NK-92 (cell line): ENCODE data around the gene NFATC2.

Experiments used
- DNase-seq: peaks from one replicate; lab custom pipeline; 2025; ENCODE audit not compliant: unreplicated experiment; lab: John Stamatoyannopoulos, UW

The NFATC2 gene

DNA sequence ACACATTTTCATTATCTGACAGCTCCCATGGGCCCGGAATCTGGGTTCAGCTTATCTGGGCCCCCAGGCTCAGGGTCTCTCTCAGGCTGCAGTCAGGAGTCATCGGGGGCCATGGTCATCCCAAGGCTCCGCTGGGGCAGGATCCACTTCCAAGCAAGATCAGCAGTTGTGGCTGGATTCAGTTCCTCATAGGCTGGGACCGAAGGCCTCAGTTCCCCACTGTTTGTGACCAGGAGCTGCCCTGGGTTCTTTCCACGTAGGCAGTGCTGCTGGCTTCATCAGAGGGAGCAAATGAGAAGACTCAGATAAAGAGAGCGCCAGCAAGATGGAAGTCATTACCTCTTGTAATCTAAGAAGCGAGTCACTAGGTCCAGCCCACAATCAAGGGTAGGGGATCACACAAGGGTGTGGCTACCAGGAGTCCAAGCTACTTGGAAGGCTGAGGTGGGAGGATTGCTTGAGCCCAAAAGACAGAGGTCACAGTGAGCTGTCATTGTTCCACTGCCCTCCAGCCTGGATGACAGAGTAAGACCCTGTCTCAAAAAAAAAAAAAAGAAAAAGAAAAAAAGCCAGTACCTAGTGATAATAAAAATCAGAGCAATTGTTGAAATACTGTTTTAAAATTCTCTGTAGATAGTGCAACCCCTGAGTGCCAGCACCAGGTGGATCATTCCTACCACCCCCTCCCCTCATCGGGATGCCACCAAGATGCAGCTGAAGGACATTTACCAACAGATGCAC lies 162.7 kb downstream of the NFATC2 start:
- no peak for DNase-seq

DNA sequence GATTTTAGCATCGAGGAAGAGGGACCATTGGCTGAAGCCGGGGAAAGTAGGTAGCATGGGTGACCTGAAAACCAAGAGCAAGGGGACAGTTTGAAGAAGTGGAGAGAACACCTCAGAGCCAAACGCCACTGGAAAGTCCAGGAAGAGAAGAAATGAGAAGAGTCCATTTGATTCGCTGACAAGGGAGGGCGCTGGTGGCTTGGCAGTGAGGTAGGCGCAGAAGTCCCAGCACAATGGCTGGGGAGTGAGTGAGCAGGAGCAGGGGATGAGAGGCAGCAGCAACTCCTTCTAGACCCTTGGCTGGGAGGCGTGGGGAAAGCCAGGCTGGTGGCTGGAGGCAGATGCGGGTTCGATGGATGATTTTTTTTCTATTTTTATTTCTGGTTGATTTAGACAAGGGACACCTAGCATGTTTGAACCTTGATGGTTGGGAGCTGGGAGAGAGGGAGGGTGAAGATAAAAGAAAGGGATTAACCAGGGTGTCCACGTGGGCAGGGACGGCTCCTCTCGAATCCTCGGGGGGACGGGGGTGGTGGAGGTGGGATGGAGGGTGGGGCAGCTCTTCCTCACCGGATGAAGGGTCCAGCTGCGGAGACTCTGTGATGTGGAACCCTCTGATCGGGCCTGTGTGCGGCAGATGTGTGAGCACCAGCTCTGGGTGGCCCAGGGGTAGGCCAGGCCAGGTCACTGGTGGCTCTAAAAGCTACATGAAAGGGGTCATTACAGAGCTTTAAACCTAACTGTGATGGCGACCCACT lies 164.2 kb downstream of the NFATC2 start:
- DNase-seq, result no peak

DNA sequence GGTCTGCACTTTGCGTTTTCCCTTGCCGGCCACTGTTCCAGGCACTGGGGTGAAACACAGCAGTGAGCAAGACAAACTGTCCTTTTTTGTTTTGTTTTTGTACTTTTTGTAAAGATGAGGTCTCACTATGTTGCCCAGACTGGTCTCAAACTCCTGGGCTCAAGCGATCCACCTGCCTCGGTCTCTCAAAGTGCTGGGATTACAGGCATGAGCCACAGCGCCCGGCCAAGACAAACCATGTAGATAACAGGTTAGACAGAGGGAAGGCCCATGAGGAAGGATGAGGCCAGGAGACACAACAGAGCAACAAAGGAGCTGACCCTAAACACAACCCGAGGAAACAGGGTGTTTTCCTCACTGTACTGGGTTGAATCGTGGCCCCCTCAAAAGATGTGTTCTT lies 165.4 kb downstream of the NFATC2 start:
- no peak for DNase-seq

DNA sequence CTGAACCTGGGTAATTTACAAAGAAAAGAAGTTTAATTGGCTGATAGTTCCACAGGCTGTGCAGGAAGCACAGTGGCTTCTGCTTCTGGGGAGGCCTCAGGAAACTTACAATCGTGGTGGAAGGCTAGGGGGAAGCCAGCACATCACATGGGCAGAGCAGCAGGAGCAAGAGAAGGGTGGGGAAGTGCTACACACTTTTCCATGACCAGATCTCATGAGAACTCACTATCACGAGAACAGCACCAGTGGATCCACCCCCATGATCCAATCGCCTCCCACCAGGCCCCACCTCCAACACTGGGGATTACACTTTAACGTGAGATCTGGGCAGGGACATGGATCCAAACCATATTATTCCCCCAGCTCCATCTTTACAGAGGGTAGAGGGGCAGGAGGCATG lies 166.4 kb downstream of the NFATC2 start:
- DNase-seq, result no peak

DNA sequence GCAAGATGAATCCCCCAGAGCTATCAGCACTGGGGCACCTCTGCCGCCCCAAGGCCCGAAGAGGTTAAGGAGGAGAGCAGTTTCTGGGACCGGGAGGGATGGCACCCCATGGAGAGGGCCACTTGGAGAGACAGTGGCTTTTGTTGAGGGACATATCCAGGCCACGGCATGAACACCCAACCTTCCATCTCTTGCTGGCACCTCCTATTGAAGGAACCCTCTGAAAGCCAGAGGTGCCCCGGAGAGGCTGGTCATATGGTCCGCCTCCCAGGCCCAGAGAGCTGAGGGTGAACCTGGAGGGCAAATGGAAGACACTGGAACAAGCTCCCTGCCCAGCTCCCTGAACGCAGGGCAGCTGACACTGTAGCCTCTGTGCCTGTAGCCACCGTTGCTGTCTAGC lies 167.0 kb downstream of the NFATC2 start:
- no peak for DNase-seq

DNA sequence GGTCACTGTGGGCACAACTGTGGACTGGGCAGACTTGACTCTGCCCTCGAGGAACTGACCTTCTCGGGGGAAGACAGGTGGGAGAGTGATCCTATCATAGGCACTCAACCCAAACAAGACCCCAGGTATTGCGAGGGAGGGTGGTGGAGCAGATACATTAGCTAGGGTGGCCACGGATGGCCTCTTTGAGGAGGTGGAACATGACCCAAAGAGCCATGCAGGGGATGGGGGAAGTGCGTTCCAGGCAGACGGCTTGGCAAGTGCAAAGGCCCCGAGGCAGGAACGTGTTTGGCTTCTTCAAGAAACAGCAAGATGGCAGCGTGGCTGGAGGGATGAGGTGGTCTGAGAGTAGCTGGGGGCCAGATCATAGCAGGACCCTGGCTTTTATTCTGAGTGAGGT lies 167.6 kb downstream of the NFATC2 start:
- no peak for DNase-seq

DNA sequence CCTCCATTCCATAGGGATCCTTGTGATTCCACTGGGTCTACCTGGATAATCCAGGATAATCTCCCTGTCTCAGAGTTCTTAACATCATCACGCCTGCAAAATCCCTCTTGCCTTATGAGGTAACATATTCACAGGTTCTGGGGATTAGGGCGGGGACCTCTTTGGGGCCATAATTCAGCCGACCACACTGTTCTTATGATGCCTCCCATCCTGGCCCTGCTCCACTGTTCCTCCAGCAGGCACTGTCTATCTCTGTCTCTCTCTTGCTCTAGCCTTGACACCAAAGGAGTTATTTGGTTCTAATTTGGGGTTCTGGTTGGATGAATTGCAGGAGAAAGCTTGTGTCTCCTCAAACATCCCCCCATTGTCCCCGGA lies 168.1 kb downstream of the NFATC2 start:
- DNase-seq, result no peak

DNA sequence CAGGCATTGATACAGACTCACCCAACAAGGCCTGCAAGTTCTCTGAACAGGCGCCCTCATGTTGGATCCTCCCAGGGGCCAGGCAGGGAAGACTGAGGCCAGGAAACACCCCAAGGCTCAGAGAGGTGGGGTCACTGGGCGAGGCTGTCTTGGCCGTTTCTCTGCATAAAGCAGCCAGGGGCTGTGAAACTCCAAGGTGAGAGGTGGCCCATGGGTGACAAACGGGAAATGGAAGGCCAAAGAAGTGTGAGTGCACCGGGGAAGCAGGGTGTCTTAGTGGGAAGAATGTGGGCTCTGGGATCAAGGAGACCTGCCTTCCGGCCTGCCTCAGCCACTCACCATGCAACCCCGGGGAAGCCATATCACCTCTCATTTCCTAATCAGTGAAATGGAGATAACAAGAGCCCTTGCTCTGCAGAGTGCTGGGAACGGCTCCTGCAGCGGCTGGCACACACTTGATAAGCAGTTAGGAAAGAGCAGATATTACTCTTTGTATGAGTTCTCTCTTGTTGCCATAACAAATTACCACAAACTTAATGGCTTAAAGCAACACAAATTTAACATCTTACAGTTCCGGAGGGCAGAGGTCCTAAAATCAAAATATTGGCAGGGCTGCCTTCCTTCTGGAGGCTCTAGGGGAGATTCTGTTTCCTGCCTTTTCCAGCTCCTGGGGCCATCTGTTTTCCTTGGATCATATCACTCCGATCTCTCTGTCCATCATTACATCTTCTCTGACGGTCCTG lies 168.6 kb downstream of the NFATC2 start:
- no peak for DNase-seq

DNA sequence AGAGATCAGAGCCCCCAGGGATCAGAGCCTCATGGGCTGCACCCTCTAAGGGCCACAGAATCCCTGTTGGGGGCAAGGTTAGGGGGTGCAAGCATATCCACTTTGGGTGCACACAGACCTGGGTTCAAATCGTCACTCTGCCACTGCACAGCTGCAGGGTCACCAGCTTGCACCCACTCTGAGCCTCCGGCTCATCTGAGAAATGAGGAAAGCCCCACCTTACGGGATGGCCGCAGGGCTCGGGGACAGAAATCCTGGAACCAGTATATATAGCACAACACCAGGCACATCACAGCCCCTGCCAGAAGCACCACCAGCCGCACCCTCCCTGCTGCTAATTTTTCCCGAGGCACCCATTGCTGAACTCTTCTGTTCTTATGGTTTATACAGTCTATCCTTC lies 169.6 kb downstream of the NFATC2 start:
- no peak for DNase-seq

DNA sequence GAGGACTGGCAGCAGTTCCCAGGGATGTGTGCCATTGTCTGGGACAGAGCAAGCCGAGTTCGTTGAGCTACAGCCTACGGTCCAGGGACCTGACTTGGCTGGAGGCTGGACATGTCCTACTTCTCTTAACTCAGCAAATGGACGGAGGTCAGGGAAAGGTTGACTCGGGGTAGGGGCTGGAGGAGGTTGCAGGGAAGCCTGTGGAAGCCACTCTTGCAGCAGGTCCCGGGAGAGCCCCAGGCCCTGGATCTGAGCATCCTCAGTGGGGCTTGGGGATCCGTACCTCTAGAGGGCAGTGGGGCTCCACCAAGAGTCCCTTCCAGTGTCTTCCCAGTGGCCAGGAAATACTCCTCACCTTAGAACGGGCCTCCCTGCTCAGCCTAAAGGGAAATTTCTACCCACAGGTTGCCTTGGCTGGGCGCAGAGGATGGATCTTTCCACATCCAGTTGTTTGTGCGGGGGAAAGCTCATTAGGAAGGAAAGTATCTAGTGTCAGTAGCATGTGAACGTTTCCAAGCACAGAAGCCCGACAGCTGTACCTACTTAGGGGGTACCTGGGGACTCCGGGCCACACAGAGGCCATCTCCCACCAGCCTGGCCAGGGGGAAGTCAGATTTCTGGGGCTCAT lies 170.2 kb downstream of the NFATC2 start:
- DNase-seq, result no peak

DNA sequence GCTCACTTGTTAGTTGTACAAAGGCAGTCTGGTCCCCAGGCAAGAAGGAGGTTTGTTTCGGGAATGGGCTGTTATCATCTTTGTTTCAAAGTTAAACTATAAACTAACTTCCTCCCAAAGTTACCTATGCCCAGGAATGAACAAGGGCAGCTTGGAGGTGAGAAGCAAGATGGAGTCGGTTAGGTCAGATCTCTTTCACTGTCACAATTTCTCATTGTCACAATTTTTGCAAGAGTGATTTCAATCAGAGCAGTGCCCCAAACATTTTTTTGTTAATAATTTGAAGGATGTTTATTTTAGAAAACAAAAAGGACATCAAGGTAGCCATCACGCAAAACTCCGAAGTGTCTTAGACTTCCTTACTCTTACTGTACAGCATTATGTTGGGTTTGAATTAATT lies 170.8 kb downstream of the NFATC2 start:
- no peak for DNase-seq

DNA sequence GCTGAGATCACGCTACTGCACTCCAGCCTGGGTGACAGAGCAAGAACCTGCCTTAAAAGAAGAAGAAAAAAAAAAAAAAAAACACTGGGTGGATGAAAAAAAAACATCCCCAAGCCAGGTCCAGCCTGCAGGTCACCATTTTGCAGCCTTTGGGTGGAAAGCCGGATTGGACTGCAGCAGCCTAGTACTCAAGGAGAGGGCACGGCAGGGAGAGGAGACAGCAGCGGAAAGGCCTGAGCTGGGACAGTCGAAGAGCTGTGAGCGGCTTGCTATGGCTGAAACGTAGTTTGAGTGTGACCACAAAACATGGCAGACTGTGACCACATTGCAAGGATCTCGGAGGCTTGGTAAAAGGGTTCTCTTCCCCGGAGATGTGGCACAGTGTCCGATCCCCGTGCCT lies 173.0 kb downstream of the NFATC2 start:
- DNase-seq, result no peak

DNA sequence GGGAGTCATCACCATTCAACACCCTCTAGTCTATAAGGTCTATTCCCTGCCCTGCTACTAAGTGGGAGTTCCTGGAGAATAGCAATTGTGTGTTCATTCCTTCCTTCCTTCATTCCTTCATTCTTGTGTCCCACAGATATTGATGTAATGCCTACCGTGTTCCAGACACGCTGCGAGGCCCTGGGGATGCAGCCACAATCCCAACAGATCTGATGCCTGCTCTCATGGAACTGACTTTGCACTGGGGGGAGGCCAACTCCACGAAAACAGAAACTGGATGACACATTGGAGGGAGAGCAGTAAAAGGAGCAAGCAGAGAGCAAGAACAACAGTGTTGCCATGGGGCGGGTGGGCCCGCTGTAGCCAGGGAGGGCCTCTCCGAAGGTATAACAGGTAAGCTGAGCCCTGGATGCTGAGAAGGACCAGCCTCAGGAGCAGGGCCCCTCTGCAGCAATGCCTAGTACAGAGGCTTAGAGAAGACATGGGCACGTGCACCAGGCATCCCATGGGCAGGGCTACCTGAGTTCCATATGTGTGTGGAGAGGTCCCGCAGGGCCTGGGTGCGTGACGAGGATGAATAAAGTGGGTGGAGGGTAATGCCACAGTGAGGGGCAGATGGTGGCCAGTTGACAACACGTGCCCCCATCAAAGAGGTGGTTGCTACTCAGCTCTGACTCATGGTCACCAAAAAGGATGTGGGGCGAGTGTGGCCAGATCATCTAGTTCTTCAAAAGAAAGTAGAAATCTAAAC lies 173.9 kb downstream of the NFATC2 start:
- DNase-seq, result no peak

DNA sequence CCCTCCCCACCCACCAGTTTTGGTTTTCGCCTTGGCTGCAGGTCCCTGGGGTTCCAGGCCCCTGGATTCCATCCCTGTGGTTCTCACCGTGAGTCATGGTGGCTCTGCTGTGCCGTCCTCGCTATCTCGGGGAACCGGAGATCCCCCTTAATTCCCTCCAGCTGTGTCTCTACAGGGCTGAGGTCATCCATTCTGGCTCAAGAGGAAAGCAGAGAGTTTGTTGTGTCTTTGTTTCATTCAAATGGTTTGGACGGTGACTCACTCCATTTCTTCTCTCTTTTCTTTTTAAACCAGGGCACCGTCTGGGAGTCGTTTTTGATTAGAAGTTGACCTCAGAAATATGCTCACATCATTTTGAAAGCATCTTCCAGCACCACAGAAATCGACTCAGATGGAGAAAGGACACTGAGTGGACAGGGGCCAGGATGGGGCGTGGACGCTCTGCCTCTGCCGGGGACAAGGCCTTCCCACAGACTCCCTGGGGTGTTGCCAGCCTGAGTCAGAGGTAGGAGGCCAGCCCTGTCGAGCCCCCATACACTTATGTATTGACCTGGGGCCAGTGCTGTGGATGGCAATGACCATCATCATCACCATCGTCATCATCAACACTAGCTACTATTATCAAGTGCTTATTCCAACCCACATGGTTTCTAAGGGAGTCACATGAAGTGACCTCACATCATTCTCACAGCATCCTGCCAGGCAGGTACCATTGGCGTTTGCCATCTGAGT lies 176.2 kb downstream of the NFATC2 start:
- no peak for DNase-seq

DNA sequence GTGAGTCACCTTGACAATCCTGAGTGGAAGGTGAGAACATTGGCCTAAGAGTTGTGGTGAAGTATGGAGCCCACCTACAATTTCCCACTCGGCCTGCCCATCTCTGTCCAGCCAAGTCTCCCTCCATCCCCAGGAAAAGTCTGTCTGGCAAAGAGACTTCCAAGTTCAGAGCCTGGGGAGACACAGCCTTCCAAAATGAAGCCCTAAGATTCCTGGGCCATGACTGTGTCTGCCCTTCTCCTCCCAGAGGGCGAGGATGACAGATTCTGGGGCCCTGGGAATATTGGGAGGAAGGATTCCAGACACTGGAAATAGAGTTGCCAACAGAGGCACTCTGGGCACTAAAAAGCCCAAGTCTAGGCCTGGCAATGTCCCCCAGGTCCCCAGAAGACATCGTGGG lies 176.8 kb downstream of the NFATC2 start:
- DNase-seq, result no peak

DNA sequence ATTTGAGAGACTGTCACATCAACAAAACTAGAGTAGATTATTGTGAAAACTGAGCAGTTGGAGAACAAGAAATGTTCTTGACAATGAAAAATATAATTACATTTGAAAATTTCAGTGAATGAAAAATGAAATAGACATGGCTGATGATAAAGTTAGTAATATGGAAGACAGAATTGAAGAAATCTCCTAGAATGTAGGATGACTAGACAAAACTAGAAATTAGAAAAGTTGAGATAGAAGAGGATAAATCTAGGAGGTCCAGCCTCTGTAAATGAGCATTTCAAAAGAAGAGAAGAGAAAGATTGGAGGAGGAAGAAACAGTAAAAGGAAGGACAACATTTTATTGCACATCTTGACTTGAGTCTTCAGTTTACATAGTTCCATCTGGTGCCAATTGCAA lies 178.7 kb downstream of the NFATC2 start:
- DNase-seq, result no peak

DNA sequence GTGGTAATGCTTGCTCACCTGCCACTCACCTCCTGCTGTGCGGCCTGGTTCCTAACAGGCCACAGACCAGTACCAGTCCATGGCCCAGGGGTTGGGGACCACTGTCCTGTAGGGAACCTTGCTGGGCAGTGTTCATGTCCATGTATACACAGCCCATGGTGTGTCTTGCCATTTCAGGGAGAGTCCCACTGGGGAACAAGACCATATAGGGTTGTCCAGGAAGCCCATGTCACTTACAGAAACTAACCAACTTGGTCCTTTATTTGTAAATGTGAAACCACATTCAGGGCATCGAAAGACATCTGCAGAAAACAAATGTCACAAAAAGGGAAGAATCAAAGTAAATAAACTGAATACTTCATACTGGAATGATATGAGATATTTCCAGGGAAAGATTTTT lies 179.1 kb downstream of the NFATC2 start:
- no peak for DNase-seq

DNA sequence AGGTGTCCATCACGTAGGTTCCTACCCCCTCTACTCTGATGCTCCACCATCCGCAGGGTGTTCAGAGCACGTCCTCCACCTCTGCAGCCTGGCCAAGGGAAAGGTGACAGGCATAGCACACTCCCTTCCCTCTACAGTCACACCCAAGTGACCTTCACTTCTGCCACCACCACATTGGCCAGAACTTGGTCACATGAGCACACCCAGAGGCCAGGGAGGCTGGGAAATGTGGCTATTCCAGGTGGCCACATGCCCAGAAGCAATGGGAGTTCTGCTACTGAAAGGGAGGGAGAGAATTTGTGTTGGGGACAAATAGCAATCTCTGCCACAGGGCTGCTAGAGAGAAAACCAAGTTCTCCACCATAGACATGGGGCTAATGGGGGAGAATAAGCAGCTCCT lies 180.3 kb downstream of the NFATC2 start:
- no peak for DNase-seq

DNA sequence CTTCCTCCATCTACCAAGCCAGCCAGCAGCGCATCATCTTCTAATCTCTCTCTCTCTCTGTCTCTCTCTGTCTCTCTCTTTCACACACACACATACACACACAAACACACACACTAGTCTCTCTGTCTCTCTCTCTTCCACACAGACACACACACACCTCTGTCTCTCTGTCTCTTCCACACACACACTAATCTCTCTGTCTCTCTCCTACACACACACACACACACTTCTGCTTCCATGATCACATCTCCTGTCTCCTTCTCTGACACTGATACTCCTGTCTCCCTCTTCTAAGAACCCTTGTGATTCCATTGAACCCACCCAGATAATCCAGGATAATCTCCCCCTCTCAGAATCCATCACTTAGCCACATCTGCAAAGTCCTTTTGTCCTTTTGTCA lies 181.3 kb downstream of the NFATC2 start:
- DNase-seq, result no peak

DNA sequence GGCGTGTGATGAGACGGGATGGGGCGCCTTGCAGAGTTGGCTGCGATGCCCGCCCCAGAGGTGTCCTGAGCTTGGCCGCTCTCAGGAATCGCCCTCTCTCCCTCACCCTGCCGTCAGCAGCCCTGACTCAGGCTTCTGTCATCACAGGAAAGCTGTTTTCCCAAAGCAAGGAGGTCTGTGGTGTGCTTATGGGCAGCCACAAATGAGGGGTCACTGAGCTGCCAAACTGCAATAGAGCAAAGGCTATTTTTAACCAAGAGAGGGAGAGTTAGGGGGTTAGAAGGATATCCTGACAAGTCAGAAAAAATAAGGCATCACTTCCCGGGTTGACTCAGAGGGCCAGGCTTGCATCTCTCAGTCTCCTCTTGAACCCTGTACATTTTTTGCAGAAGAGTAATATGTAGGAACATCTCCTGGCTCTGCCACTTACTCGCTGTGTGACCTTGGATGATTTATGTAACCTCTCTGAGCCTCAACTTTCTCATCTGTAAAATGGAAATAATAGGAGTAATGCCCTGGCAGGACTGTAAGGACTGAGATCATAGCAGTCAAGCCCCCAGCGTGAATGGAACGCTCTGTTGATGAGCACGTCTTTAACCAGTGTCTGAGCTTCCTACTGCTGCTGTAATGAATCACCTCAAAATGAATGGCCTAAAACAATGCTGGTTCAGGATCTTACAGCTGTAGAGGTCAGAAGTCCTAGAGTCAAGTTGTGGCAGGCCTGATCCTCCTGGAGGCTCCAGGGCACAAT lies 181.9 kb downstream of the NFATC2 start:
- no peak for DNase-seq
